Astrocyte (in vitro differentiated cells and primary cell): Measurements from ENCODE around the gene CACNB4. TPM values are rescaled to one million over a fixed set of nuclear protein-coding genes. Genes with fewer than 3 reads are reported as not detected.

Experiments
- DNase-seq: peaks from one replicate; pipeline ENCODE4 v3.0.0-alpha.2; 2010; ENCODE audit warnings: low read depth
- FAIRE-seq: peaks from 2 replicates; lab custom pipeline; 2011; peaks lifted over from hg19 to GRCh38; lab: Jason Lieb, UNC
- H2AFZ ChIP-seq: 2 replicates; pipeline ENCODE4 v1.6.0; 2012; ENCODE audit warnings: low read depth, low read length, inconsistent platforms
- H3K27ac ChIP-seq: 2 replicates; pipeline ENCODE4 v1.5.1; 2011; ENCODE audit warnings: low read depth, low read length, inconsistent platforms
- H3K27me3 ChIP-seq: 2 replicates; pipeline ENCODE4 v1.6.0; 2011; ENCODE audit warnings: low read length, inconsistent platforms; ENCODE audit not compliant: insufficient read depth
- H3K36me3 ChIP-seq: 2 replicates; pipeline ENCODE4 v1.5.1; 2011; ENCODE audit warnings: low read length, inconsistent platforms; ENCODE audit not compliant: insufficient read depth
- H3K4me1 ChIP-seq: 2 replicates; pipeline ENCODE4 v1.5.1; 2011; ENCODE audit warnings: low read length, inconsistent platforms; ENCODE audit not compliant: insufficient read depth
- H3K4me2 ChIP-seq: 2 replicates; pipeline ENCODE4 v1.6.0; 2012; ENCODE audit warnings: low read length, inconsistent platforms
- H3K4me3 ChIP-seq: 2 replicates; pipeline ENCODE4 v1.5.1; 2011; ENCODE audit warnings: low read depth, mild to moderate bottlenecking, low read length, inconsistent platforms; ENCODE audit not compliant: insufficient read depth
- H3K79me2 ChIP-seq: 2 replicates; pipeline ENCODE4 v1.6.0; 2012; ENCODE audit warnings: mild to moderate bottlenecking, low read length, inconsistent platforms; ENCODE audit not compliant: insufficient read depth
- H3K9ac ChIP-seq: 2 replicates; pipeline ENCODE4 v1.6.0; 2012; ENCODE audit warnings: mild to moderate bottlenecking, low read length, inconsistent platforms
- H3K9me3 ChIP-seq: 2 replicates; pipeline ENCODE4 v1.5.1; 2012; ENCODE audit warnings: low read depth, mild to moderate bottlenecking, low read length, inconsistent platforms; ENCODE audit not compliant: insufficient read depth
- H4K20me1 ChIP-seq: 2 replicates; pipeline ENCODE4 v1.6.0; 2012; ENCODE audit warnings: low read length, inconsistent platforms; ENCODE audit not compliant: insufficient read depth
- H3K27ac Mint-ChIP-seq: one replicate; pipeline ENCODE4 v1.8.0; 2021; ENCODE audit warnings: mild to moderate bottlenecking, mixed read lengths; ENCODE audit not compliant: unreplicated experiment
- H3K27me3 Mint-ChIP-seq: one replicate; pipeline ENCODE4 v1.8.0; 2021; ENCODE audit warnings: low read depth, mixed read lengths; ENCODE audit not compliant: unreplicated experiment
- H3K36me3 Mint-ChIP-seq: one replicate; pipeline ENCODE4 v1.8.0; 2021; ENCODE audit warnings: low read depth, mixed read lengths; ENCODE audit not compliant: unreplicated experiment
- H3K4me1 Mint-ChIP-seq: one replicate; pipeline ENCODE4 v1.8.0; 2021; ENCODE audit warnings: low read depth, mixed read lengths; ENCODE audit not compliant: unreplicated experiment
- H3K4me3 Mint-ChIP-seq: one replicate; pipeline ENCODE4 v1.8.0; 2021; ENCODE audit warnings: mild to moderate bottlenecking, moderate library complexity, mixed read lengths; ENCODE audit not compliant: unreplicated experiment
- H3K9me3 Mint-ChIP-seq: one replicate; pipeline ENCODE4 v1.8.0; 2021; ENCODE audit warnings: mild to moderate bottlenecking, mixed read lengths; ENCODE audit not compliant: unreplicated experiment
- CTCF ChIP-seq: IDR thresholded peaks from 2 replicates; pipeline ENCODE4 v1.5.1; 2011; ENCODE audit warnings: low read depth, mild to moderate bottlenecking, inconsistent platforms, low read length, moderate library complexity; ENCODE audit not compliant: insufficient read depth
- EZH2 ChIP-seq: IDR thresholded peaks from 2 replicates; pipeline ENCODE4 v1.6.1; 2012; ENCODE audit warnings: mild to moderate bottlenecking, low read length, inconsistent platforms; ENCODE audit not compliant: insufficient read depth
- total RNA-seq: library from RNA; stranded (reverse); gene quantifications from 2 replicates; pipeline ENCODE4 v1.2.1, GENCODE V29; 2021

CACNB4 gene
- total RNA-seq, 1 donor from 2014 or later = 1.8 TPM

DNA sequence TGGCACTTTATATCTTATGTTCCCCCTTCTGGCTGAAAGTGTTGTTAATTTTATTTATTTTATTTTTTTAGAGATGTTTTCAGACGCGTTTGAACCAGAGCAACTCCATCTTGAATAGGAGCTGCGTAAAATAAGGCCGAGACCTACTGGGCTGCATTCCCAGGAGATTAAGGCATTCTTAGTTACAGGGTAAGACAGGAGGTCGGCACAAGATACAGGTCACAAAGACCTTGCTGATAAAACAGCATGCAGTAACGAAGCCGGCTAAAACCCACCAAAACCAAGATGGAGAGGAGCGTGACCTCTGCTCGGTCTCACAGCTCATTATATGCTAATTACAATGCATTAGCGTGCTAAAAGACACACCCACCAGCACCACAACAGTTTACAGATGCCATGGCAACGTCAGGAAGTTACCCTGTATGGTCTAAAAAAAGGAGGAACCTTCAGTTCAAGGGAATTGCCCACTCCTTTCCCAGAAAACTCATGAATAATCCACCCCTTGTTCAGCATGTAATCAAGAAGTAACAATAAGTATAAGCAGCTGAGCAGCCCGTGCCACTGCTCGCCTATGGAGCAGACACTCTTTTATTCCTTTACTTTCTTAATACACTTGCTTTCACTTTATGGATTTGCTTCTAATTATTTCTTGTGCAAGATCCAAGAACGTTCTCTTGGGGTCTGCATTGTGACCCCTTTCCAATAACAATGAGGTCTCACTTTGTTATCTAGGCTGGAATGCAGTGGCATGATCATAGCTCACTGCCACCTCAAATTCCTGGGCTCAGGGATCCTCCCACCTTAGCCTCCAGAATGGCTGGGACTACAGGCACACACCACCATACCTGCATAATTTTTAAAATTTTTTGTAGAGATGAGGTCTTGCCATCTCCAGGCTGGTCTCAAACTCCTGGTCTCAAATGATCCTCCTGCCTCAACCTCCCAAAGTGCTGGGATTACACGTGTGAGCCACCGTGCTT lies 55.9 kb downstream of the CACNB4 start:
- TF ChIP-seq CTCF (no peak), EZH2 (no peak)
- FAIRE-seq (no peak), DNase-seq (no peak)

GRCh38 chr2:152038441-152038958 lies 60.3 kb downstream of the CACNB4 start:
- Histone ChIP-seq H3K79me2 (no peaks in the 10 kb centered on the region), H3K4me2 (no peak overlapping the region), H3K27ac (no peak overlapping the region), H2AFZ (peak overlapping the region; percentile 24), H3K4me3 (no peak overlapping the region), H4K20me1 (no peaks in the 10 kb centered on the region), H3K4me1 (no peaks in the 10 kb centered on the region), H3K36me3 (no peaks in the 10 kb centered on the region), H3K9me3 (no peaks in the 10 kb centered on the region), H3K9ac (no peak overlapping the region), H3K27me3 (peaks cover 21% of the 10 kb centered on the region)
- DNase-seq = no peak
- no peaks in the 10 kb centered on the region for H3K9me3 Mint-ChIP-seq
- no peaks in the 10 kb centered on the region for H3K36me3 Mint-ChIP-seq
- H3K27me3 Mint-ChIP-seq = peaks cover 20% of the 10 kb centered on the region
- no peak overlapping the region for H3K4me3 Mint-ChIP-seq
- H3K27ac Mint-ChIP-seq = peak overlapping the region; percentile 12
- TF ChIP-seq EZH2 (no peak), CTCF (no peak)
- no peak for FAIRE-seq
- H3K4me1 Mint-ChIP-seq = peaks cover 4% of the 10 kb centered on the region

More for the DNA sequence above, 55.9 kb downstream of the CACNB4 start:
- H3K36me3 Mint-ChIP-seq = no peaks in the 10 kb centered on the region
- H3K9me3 Mint-ChIP-seq = no peaks in the 10 kb centered on the region
- no peak overlapping the region for H3K4me2 ChIP-seq
- H3K4me3 ChIP-seq = no peak overlapping the region
- H2AFZ ChIP-seq = no peak overlapping the region
- H3K4me3 Mint-ChIP-seq = no peak overlapping the region
- H3K27ac ChIP-seq = no peak overlapping the region
- no peaks in the 10 kb centered on the region for H3K9me3 ChIP-seq
- peaks cover 17% of the 10 kb centered on the region for H3K27me3 ChIP-seq
- peaks cover 6% of the 10 kb centered on the region for H3K27me3 Mint-ChIP-seq
- no peaks in the 10 kb centered on the region for H3K36me3 ChIP-seq
- no peak overlapping the region for H3K9ac ChIP-seq
- H3K79me2 ChIP-seq = no peaks in the 10 kb centered on the region
- H3K4me1 ChIP-seq = no peaks in the 10 kb centered on the region
- H3K27ac Mint-ChIP-seq = no peak overlapping the region
- no peaks in the 10 kb centered on the region for H3K4me1 Mint-ChIP-seq
- H4K20me1 ChIP-seq = no peaks in the 10 kb centered on the region
